ENCODE measurements around the gene SND1. TPM values are rescaled to one million over a fixed set of nuclear protein-coding genes. Genes with fewer than 3 reads are reported as not detected.

The SND1 gene
- total and polyA plus RNA-seq, 2 donors (not counting 3 experiments of a cell fraction or from before 2014, with no cell fraction given): 116 to 249 TPM

DNA sequence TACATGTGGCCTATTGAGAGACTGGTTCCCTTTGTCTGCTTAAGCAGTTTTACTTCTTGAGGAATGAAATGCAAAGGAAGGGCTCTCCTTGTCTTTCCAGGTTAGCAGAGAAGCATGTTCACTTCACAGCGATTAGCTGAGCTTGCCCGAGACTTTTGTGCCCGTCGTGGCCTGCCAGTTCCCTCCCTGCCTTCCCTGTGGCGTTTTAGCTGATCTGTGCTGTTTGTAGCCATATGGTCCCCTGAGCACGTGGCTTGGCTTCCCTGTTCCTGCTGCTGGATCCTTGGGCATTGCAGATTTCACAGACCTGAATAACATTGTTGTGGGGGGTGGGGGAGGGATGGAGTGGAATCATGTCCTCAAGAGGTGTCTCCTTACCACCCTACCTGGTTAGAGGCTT is 61.8 kb downstream of the SND1 start:
- Histone ChIP-seq H3K4me3 (replicated peaks in 1 of 3; ENCODE audit: insufficient read depth in 1 of 3, low read depth in 1 of 3, low read length in 3 of 3) (no peak overlapping the region), H2AFZ (ENCODE audit: low read depth, low read length) (no peak overlapping the region), H4K20me1 (replicated peaks; ENCODE audit: control insufficient read depth, extremely low read depth, insufficient read depth, low read length) (peaks cover 4% of the 10 kb centered on the region), H3K9me3 (replicated peaks; ENCODE audit: control insufficient read depth, insufficient read depth, low read length) (peaks cover 3% of the 10 kb centered on the region), H3K27me3 (ENCODE audit: control insufficient read depth in 2 of 2, insufficient read depth in 2 of 2, low read length in 2 of 2) (no peaks in the 10 kb centered on the region), H3K9me1 (replicated peaks; ENCODE audit: control insufficient read depth, extremely low read depth, insufficient read depth, low read length) (no peaks in the 10 kb centered on the region), H3K79me2 (ENCODE audit: control insufficient read depth, insufficient read depth, low read length) (peaks cover 59% of the 10 kb centered on the region), H3K27ac (ENCODE audit: insufficient read depth, low read depth, low read length) (no peak overlapping the region), H3K4me1 (ENCODE audit: control insufficient read depth, extremely low read depth, insufficient read depth, low read length) (peaks cover 3% of the 10 kb centered on the region), H3K9ac (replicated peaks; ENCODE audit: extremely low read depth, insufficient read depth, low read length) (no peak overlapping the region), H3K36me3 (ENCODE audit: control insufficient read depth in 2 of 2, extremely low read depth in 1 of 2, insufficient read depth in 2 of 2, low read length in 2 of 2) (peaks cover 5 to 13% of the 10 kb centered on the region in 2 experiments), H3K4me2 (ENCODE audit: insufficient read depth, low read length) (no peak overlapping the region)
- dilution Hi-C loops (cut with MboI; ENCODE audit: extremely low pct_ligation_motif_present, low sequenced_read_pairs): loop anchor here (25.0 kb wide), 1 partner anchor 499 kb away; no protein-coding TSS in a partner anchor
- ChIA-PET POLR2A (no interaction called here), CTCF (interaction anchor here (1.7 to 1.8 kb wide), 2 partner anchors 496 kb away, joined by 8 read pairs; no protein-coding TSS in a partner anchor)
- intact Hi-C loops (cut with micrococcal nuclease): no loop called here
- FAIRE-seq (no peak), DNase-seq (ENCODE audit: low read depth, low spot score) (no peak)
- BruUV-seq (replicated peaks): no TSS peak
- TF ChIP-seq JUN (IDR thresholded peaks at IDR 0.05; ENCODE audit: borderline replicate concordance, insufficient read depth, insufficient read length, low read depth) (no peak), GATA2 (IDR thresholded peaks at IDR 0.05; ENCODE audit: insufficient read depth, insufficient read length, low read depth, low read length) (no peak), EZH2 (IDR thresholded peaks at IDR 0.05; ENCODE audit: borderline replicate concordance, low read depth, low read length, severe bottlenecking) (no peak), POLR2A (IDR thresholded peaks at IDR 0.05; ENCODE audit: low read depth, low read length) (no peak), POLR2AphosphoS5 (IDR thresholded peaks at IDR 0.05; ENCODE audit: insufficient read depth, low read depth, low read length) (no peak), FOS (IDR thresholded peaks at IDR 0.05; ENCODE audit: borderline replicate concordance, insufficient read depth, low read length) (no peak), MAX (IDR thresholded peaks at IDR 0.05; ENCODE audit: insufficient read depth, insufficient read length) (no peak), MYC (IDR thresholded peaks at IDR 0.05; ENCODE audit: low read depth, low read length) (no peak)
- TF ChIP-seq, protein P1, sequence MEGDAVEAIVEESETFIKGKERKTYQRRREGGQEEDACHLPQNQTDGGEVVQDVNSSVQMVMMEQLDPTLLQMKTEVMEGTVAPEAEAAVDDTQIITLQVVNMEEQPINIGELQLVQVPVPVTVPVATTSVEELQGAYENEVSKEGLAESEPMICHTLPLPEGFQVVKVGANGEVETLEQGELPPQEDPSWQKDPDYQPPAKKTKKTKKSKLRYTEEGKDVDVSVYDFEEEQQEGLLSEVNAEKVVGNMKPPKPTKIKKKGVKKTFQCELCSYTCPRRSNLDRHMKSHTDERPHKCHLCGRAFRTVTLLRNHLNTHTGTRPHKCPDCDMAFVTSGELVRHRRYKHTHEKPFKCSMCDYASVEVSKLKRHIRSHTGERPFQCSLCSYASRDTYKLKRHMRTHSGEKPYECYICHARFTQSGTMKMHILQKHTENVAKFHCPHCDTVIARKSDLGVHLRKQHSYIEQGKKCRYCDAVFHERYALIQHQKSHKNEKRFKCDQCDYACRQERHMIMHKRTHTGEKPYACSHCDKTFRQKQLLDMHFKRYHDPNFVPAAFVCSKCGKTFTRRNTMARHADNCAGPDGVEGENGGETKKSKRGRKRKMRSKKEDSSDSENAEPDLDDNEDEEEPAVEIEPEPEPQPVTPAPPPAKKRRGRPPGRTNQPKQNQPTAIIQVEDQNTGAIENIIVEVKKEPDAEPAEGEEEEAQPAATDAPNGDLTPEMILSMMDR (IDR thresholded peaks at IDR 0.05; ENCODE audit: extremely low read depth in 1 of 2, insufficient read depth in 1 of 2, low read depth in 1 of 2, low read length in 2 of 2): no peak

Data from endothelial cell of umbilical vein (primary cell).